SK-N-MC (cell line): ENCODE results near the gene ASTN2.

Experiments
- EZH2 ChIP-seq: fragments of 200-600 bp; sonication (generic); IDR thresholded peaks from one replicate; pipeline ENCODE4 v1.6.1; 2017; ENCODE audit warnings: antibody characterized with exemption
- POLR2AphosphoS5 ChIP-seq: IDR thresholded peaks from 2 replicates; pipeline ENCODE4 v1.6.1; 2012; ENCODE audit warnings: mild to moderate bottlenecking, low read depth, low read length, borderline replicate concordance

- TF ChIP-seq EZH2 = no peak
- no peak for TF ChIP-seq POLR2AphosphoS5
Measured at GRCh38 chr9:117103438-117104110, 311.3 kb downstream of the ASTN2 start.
